ENCODE results near the gene MMP11. TPM values are rescaled to one million over a fixed set of nuclear protein-coding genes. Genes with fewer than 3 reads are reported as not detected.

MMP11 gene
- total and polyA plus RNA-seq, 2 of the 13 experiments (the other 11 are each of a cell fraction or from before 2014, with no cell fraction given): 8.9 to 28.6 TPM

GRCh38 chr22:23750714-23751440 is 21.8 kb upstream of the MMP11 start, which contains the start of gene ZNF70 (continued):
- TF ChIP-seq SOX6 (IDR thresholded peaks at IDR 0.05) (no peak), SOX6 (CRISPR knock-in tag; IDR thresholded peaks at IDR 0.05) (0 out of 2 replicates have a peak, but pooled peaks have one; percentile 16), KDM2A (CRISPR knock-in tag; IDR thresholded peaks at IDR 0.05; ENCODE audit: borderline replicate concordance, low read depth) (no peak; the same call in 1 of the 2 replicates), RXRB (CRISPR knock-in tag; IDR thresholded peaks at IDR 0.05; ENCODE audit: borderline replicate concordance) (no peak), MXD4 (CRISPR knock-in tag; IDR thresholded peaks at IDR 0.05) (no peak), ZNF678 (CRISPR knock-in tag; IDR thresholded peaks at IDR 0.05) (no peak), JUN (CRISPR knock-in tag; IDR thresholded peaks at IDR 0.05) (no peak), ZSCAN30 (CRISPR knock-in tag; IDR thresholded peaks at IDR 0.05) (no peak), HNRNPL (IDR thresholded peaks at IDR 0.05; ENCODE audit: low read depth, low read length) (no peak), ZNF230 (CRISPR knock-in tag; IDR thresholded peaks at IDR 0.05) (no peak), PTBP1 (IDR thresholded peaks at IDR 0.05; ENCODE audit: low read depth, low read length, poor library complexity, severe bottlenecking) (no peak), HNRNPH1 (optimal IDR thresholded peaks at IDR 0.05; ENCODE audit: low read depth, low read length) (no peak), ZNF281 (CRISPR knock-in tag; IDR thresholded peaks at IDR 0.05; ENCODE audit: borderline replicate concordance) (no peak), ZNF160 (CRISPR knock-in tag; IDR thresholded peaks at IDR 0.05) (no peak), POLR2G (IDR thresholded peaks at IDR 0.05; ENCODE audit: low read depth, low read length) (peak; percentile 83), ZSCAN22 (CRISPR knock-in tag; IDR thresholded peaks at IDR 0.05) (no peak), ZNF614 (CRISPR knock-in tag; IDR thresholded peaks at IDR 0.05; ENCODE audit: borderline replicate concordance) (no peak), ZNF510 (CRISPR knock-in tag; IDR thresholded peaks at IDR 0.05; ENCODE audit: low read depth) (no peak), ARID4A (CRISPR knock-in tag; IDR thresholded peaks at IDR 0.05; ENCODE audit: borderline replicate concordance) (peak; percentile 79), RFX5 (IDR thresholded peaks at IDR 0.05; ENCODE audit: low read depth, low read length) (peak; percentile 93), U2AF2 (IDR thresholded peaks at IDR 0.05; ENCODE audit: low read depth, low read length) (no peak), HNRNPUL1 (IDR thresholded peaks at IDR 0.05; ENCODE audit: low read depth, low read length) (no peak), RBM39 (IDR thresholded peaks at IDR 0.05; ENCODE audit: low read depth, low read length, poor library complexity, severe bottlenecking) (no peak), ZSCAN9 (CRISPR knock-in tag; IDR thresholded peaks at IDR 0.05; ENCODE audit: borderline replicate concordance) (no peak), ZNF138 (CRISPR knock-in tag; IDR thresholded peaks at IDR 0.05; ENCODE audit: low read depth) (no peak)
